Measurements from ENCODE around the gene CADPS2.

Gene CADPS2

GRCh38 chr7:122869260-122869659 is 17.0 kb downstream of the CADPS2 start:
- Histone ChIP-seq H3K9ac (ENCODE audit: low read length) (no peak overlapping the region), H4K91ac (ENCODE audit: low read length) (no peak overlapping the region), H3K4me1 (ENCODE audit: control insufficient read depth, insufficient read depth, low read depth, low read length) (no peaks in the 10 kb centered on the region), H3K14ac (ENCODE audit: low read length in 2 of 2) (no peak overlapping the region), H3K23ac (ENCODE audit: low read length in 2 of 2) (no peak overlapping the region), H2BK5ac (ENCODE audit: low read depth, low read length, poor library complexity, severe bottlenecking) (no peak overlapping the region), H3K9me3 (ENCODE audit: control insufficient read depth, low read length) (peaks cover 53% of the 10 kb centered on the region), H3K27ac (ENCODE audit: low read length, poor library complexity, severe bottlenecking) (no peak overlapping the region), H3K36me3 (ENCODE audit: control insufficient read depth in 1 of 2, insufficient read depth in 2 of 2, low read depth in 1 of 2, low read length in 2 of 2) (no peaks in the 10 kb centered on the region), H2BK15ac (ENCODE audit: low read depth, poor library complexity, severe bottlenecking) (no peak overlapping the region), H3K4me2 (ENCODE audit: low read length, poor library complexity, severe bottlenecking) (no peak overlapping the region), H3K4ac (ENCODE audit: low read depth in 1 of 2, low read length in 2 of 2) (no peak overlapping the region), H3K4me3 (ENCODE audit: insufficient read depth in 1 of 2, low read depth in 1 of 2, low read length in 2 of 2) (no peak overlapping the region), H2BK120ac (ENCODE audit: low read depth, low read length) (no peak overlapping the region), H2AK5ac (ENCODE audit: low read length, severe bottlenecking) (no peak overlapping the region), H3K27me3 (ENCODE audit: control insufficient read depth in 1 of 2, insufficient read depth in 1 of 2, low read length in 2 of 2) (no peaks in the 10 kb centered on the region), H2AFZ (ENCODE audit: low read depth, low read length) (no peak overlapping the region), H4K8ac (ENCODE audit: low read length) (no peak overlapping the region), H2BK12ac (ENCODE audit: low read length in 2 of 2) (no peak overlapping the region), H3K79me1 (replicated peaks; ENCODE audit: low read length, poor library complexity, severe bottlenecking) (no peaks in the 10 kb centered on the region), H3K18ac (ENCODE audit: low read depth in 1 of 2, low read length in 2 of 2) (no peak overlapping the region)
- no CpG with 5 or more reads among the region's 1 CpG for WGBS
- DNase-seq = no peak

DNA sequence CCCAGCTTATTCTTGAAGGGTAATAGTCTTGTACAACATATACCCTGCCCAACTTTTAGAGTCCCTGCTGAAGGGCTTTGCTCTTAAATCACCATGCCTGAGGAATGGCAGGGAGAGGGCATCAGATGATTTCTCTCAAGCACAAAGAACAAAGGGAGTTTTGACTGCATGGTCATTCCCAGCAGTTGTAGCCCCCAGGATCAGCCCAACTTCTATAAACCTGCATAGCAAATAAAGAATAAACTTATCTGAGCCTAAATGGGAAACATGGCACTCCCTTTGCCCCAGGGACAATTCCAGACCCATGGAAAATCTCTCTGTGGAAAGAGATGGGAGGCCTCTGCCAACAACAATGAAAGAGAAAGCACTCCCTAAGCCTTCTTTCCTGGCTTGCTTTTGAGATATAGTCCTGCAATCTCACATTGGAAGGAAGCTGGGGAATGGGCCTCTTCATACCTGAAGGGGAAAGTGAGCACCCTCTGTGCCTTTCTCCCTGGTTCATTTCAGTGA is 18.7 kb downstream of the CADPS2 start:
- Histone ChIP-seq H2AFZ (ENCODE audit: low read depth, low read length) (no peak overlapping the region), H3K23ac (ENCODE audit: low read length in 2 of 2) (no peak overlapping the region), H3K4me3 (ENCODE audit: insufficient read depth in 1 of 2, low read depth in 1 of 2, low read length in 2 of 2) (no peak overlapping the region), H2AK5ac (ENCODE audit: low read length, severe bottlenecking) (no peak overlapping the region), H3K14ac (ENCODE audit: low read length in 2 of 2) (no peak overlapping the region), H3K4me1 (ENCODE audit: control insufficient read depth, insufficient read depth, low read depth, low read length) (no peaks in the 10 kb centered on the region), H3K36me3 (ENCODE audit: control insufficient read depth in 1 of 2, insufficient read depth in 2 of 2, low read depth in 1 of 2, low read length in 2 of 2) (no peaks in the 10 kb centered on the region), H4K91ac (ENCODE audit: low read length) (no peak overlapping the region), H3K27ac (ENCODE audit: low read length, poor library complexity, severe bottlenecking) (no peak overlapping the region), H3K4me2 (ENCODE audit: low read length, poor library complexity, severe bottlenecking) (no peak overlapping the region), H2BK15ac (ENCODE audit: low read depth, poor library complexity, severe bottlenecking) (no peak overlapping the region), H2BK120ac (ENCODE audit: low read depth, low read length) (no peak overlapping the region), H3K4ac (ENCODE audit: low read depth in 1 of 2, low read length in 2 of 2) (no peak overlapping the region), H2BK5ac (ENCODE audit: low read depth, low read length, poor library complexity, severe bottlenecking) (no peak overlapping the region), H3K9me3 (ENCODE audit: control insufficient read depth, low read length) (peaks cover 53% of the 10 kb centered on the region), H4K8ac (ENCODE audit: low read length) (no peak overlapping the region), H3K27me3 (ENCODE audit: control insufficient read depth in 1 of 2, insufficient read depth in 1 of 2, low read length in 2 of 2) (no peaks in the 10 kb centered on the region), H3K18ac (ENCODE audit: low read depth in 1 of 2, low read length in 2 of 2) (no peak overlapping the region), H3K9ac (ENCODE audit: low read length) (no peak overlapping the region), H3K79me1 (replicated peaks; ENCODE audit: low read length, poor library complexity, severe bottlenecking) (no peaks in the 10 kb centered on the region), H2BK12ac (ENCODE audit: low read length in 2 of 2) (no peak overlapping the region)
- DNase-seq = no peak

GRCh38 chr7:122864838-122865237 is 21.4 kb downstream of the CADPS2 start:
- Histone ChIP-seq H3K4me3 (ENCODE audit: insufficient read depth in 1 of 2, low read depth in 1 of 2, low read length in 2 of 2) (no peak overlapping the region), H2BK120ac (ENCODE audit: low read depth, low read length) (no peak overlapping the region), H3K9ac (ENCODE audit: low read length) (no peak overlapping the region), H3K9me3 (ENCODE audit: control insufficient read depth, low read length) (peaks cover 29% of the 10 kb centered on the region), H3K36me3 (ENCODE audit: control insufficient read depth in 1 of 2, insufficient read depth in 2 of 2, low read depth in 1 of 2, low read length in 2 of 2) (no peaks in the 10 kb centered on the region), H2BK5ac (ENCODE audit: low read depth, low read length, poor library complexity, severe bottlenecking) (no peak overlapping the region), H3K4me2 (ENCODE audit: low read length, poor library complexity, severe bottlenecking) (no peak overlapping the region), H3K27me3 (ENCODE audit: control insufficient read depth in 1 of 2, insufficient read depth in 1 of 2, low read length in 2 of 2) (no peaks in the 10 kb centered on the region), H3K27ac (ENCODE audit: low read length, poor library complexity, severe bottlenecking) (no peak overlapping the region), H3K79me1 (replicated peaks; ENCODE audit: low read length, poor library complexity, severe bottlenecking) (no peaks in the 10 kb centered on the region), H2BK12ac (ENCODE audit: low read length in 2 of 2) (no peak overlapping the region), H3K23ac (ENCODE audit: low read length in 2 of 2) (no peak overlapping the region), H3K14ac (ENCODE audit: low read length in 2 of 2) (peak overlapping the region in 1 of 2 experiments; percentile 81), H3K4ac (ENCODE audit: low read depth in 1 of 2, low read length in 2 of 2) (no peak overlapping the region), H4K91ac (ENCODE audit: low read length) (no peak overlapping the region), H2AFZ (ENCODE audit: low read depth, low read length) (no peak overlapping the region), H2AK5ac (ENCODE audit: low read length, severe bottlenecking) (no peak overlapping the region), H4K8ac (ENCODE audit: low read length) (no peak overlapping the region), H2BK15ac (ENCODE audit: low read depth, poor library complexity, severe bottlenecking) (no peak overlapping the region), H3K18ac (ENCODE audit: low read depth in 1 of 2, low read length in 2 of 2) (no peak overlapping the region), H3K4me1 (ENCODE audit: control insufficient read depth, insufficient read depth, low read depth, low read length) (no peaks in the 10 kb centered on the region)
- 80% methylated on average over 3 of the region's 3 CpGs for WGBS
- no peak for DNase-seq

DNA sequence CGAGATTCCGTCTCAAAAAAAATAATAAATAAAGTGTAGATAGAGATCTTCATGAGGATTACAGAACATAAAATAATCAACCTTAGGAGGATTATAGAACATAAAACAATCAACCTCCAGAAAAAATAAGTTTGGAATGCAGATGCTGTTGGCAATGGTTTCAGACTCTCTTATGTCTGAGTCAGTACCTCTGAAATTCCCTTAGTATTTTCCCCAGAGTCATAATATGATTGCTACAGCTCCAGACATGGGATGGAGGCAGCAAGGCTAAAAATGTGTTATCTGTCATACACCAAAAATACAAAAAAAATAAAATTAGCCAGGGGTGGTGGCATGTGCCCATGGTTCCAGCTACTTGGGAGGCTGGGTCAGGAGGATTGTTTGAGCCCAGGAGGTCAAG is 22.2 kb downstream of the CADPS2 start:
- Histone ChIP-seq H3K4me3 (ENCODE audit: insufficient read depth in 1 of 2, low read depth in 1 of 2, low read length in 2 of 2) (no peak overlapping the region), H2BK12ac (ENCODE audit: low read length in 2 of 2) (no peak overlapping the region), H3K4ac (ENCODE audit: low read depth in 1 of 2, low read length in 2 of 2) (no peak overlapping the region), H3K4me2 (ENCODE audit: low read length, poor library complexity, severe bottlenecking) (no peak overlapping the region), H3K14ac (ENCODE audit: low read length in 2 of 2) (no peak overlapping the region), H3K18ac (ENCODE audit: low read depth in 1 of 2, low read length in 2 of 2) (no peak overlapping the region), H4K8ac (ENCODE audit: low read length) (no peak overlapping the region), H3K9ac (ENCODE audit: low read length) (no peak overlapping the region), H2AK5ac (ENCODE audit: low read length, severe bottlenecking) (no peak overlapping the region), H3K9me3 (ENCODE audit: control insufficient read depth, low read length) (peaks cover 21% of the 10 kb centered on the region), H3K27me3 (ENCODE audit: control insufficient read depth in 1 of 2, insufficient read depth in 1 of 2, low read length in 2 of 2) (no peaks in the 10 kb centered on the region), H3K4me1 (ENCODE audit: control insufficient read depth, insufficient read depth, low read depth, low read length) (no peaks in the 10 kb centered on the region), H3K27ac (ENCODE audit: low read length, poor library complexity, severe bottlenecking) (no peak overlapping the region), H3K36me3 (ENCODE audit: control insufficient read depth in 1 of 2, insufficient read depth in 2 of 2, low read depth in 1 of 2, low read length in 2 of 2) (no peaks in the 10 kb centered on the region), H2BK5ac (ENCODE audit: low read depth, low read length, poor library complexity, severe bottlenecking) (no peak overlapping the region), H2AFZ (ENCODE audit: low read depth, low read length) (no peak overlapping the region), H2BK120ac (ENCODE audit: low read depth, low read length) (no peak overlapping the region), H3K79me1 (replicated peaks; ENCODE audit: low read length, poor library complexity, severe bottlenecking) (no peaks in the 10 kb centered on the region), H4K91ac (ENCODE audit: low read length) (no peak overlapping the region), H3K23ac (ENCODE audit: low read length in 2 of 2) (no peak overlapping the region), H2BK15ac (ENCODE audit: low read depth, poor library complexity, severe bottlenecking) (no peak overlapping the region)
- no CpG with 5 or more reads among the region's 2 CpGs for WGBS
- no peak for DNase-seq

Data from mesenchymal stem cell (in vitro differentiated cells and primary cell).